SK-N-SH (cell line): ENCODE data around the gene ANO6. TPM values are rescaled to one million over a fixed set of nuclear protein-coding genes. Genes with fewer than 3 reads are reported as not detected.

ENCODE experiments used
- CTCF ChIA-PET: fragments of 300-600, 350-600 bp; formaldehyde crosslinking; extraction: SDS; loops from one replicate; lab custom pipeline; 2021; lab: Yijun Ruan, JAX
- POLR2A ChIA-PET: fragments of 350-600 bp; sonication (Branson Sonifier 250); formaldehyde crosslinking; extraction: SDS; loops from one replicate; lab custom pipeline; 2020; ENCODE audit warnings: antibody characterized with exemption, inconsistent platforms; lab: Yijun Ruan, JAX
- DNase-seq: peaks from one replicate; pipeline ENCODE4 v3.0.0; 2012
- H2AFZ ChIP-seq: fragments of 200-600 bp; sonication (generic); 2 replicates; pipeline ENCODE4 v1.8.1; 2016; ENCODE audit warnings: antibody characterized with exemption, mild to moderate bottlenecking, low read depth
- H3F3A ChIP-seq: fragments of 200-600 bp; sonication (generic); replicated peaks from 2 replicates; pipeline ENCODE3; 2016; ENCODE audit warnings: antibody characterized with exemption, mild to moderate bottlenecking; ENCODE audit not compliant: insufficient read depth
- H3K27ac ChIP-seq, 2 experiments: fragments of 200-500 bp in 1 of 2; fragments of 200-600 bp in 1 of 2; sonication (Bioruptor generic) in 1 of 2; sonication (generic), shearing (Covaris generic) in 1 of 2; 2 replicates each; pipeline versions ENCODE4 v1.5.1 to v1.6.1; 2014 to 2016; ENCODE audit warnings: low read depth in 2 of 2, inconsistent platforms in 1 of 2, low read length in 1 of 2, mild to moderate bottlenecking in 1 of 2, mixed read lengths in 1 of 2
- H3K27me3 ChIP-seq: fragments of 200-600 bp; sonication (generic), shearing (Covaris generic); 2 replicates; pipeline ENCODE4 v1.6.1; 2016; ENCODE audit warnings: mixed run types; ENCODE audit not compliant: insufficient read depth
- H3K36me3 ChIP-seq, 2 experiments: fragments of 200-500 bp in 1 of 2; fragments of 200-600 bp in 1 of 2; sonication (Bioruptor generic) in 1 of 2; sonication (generic) in 1 of 2; replicated peaks in 1 of 2; 2 replicates each; pipeline versions ENCODE3 to v1.5.1; 2014 to 2016; ENCODE audit warnings: low read length in 1 of 2, mild to moderate bottlenecking in 1 of 2; ENCODE audit not compliant: insufficient read depth in 2 of 2, control insufficient read depth in 1 of 2
- H3K4me1 ChIP-seq, 2 experiments: fragments of 200-500 bp in 1 of 2; fragments of 200-600 bp in 1 of 2; sonication (Bioruptor generic) in 1 of 2; sonication (generic), shearing (Covaris generic) in 1 of 2; 2 replicates each; pipeline versions ENCODE4 v1.5.1 to v1.6.1; 2014 to 2016; ENCODE audit warnings: low read depth in 1 of 2, low read length in 1 of 2, mixed run types in 1 of 2; ENCODE audit not compliant: insufficient read depth in 2 of 2, control insufficient read depth in 1 of 2
- H3K4me2 ChIP-seq: fragments of 200-600 bp; sonication (generic), shearing (Covaris generic); 2 replicates; pipeline ENCODE4 v1.6.1; 2017; ENCODE audit warnings: mixed run types
- H3K4me3 ChIP-seq, 2 experiments: fragments of 200-500 bp in 1 of 2; fragments of 200-600 bp in 1 of 2; sonication (Bioruptor generic) in 1 of 2; sonication (generic), shearing (Covaris generic) in 1 of 2; 2 replicates each; pipeline versions ENCODE4 v1.5.1 to v1.8.1; 2014 to 2016; ENCODE audit warnings: low read depth in 2 of 2, inconsistent platforms in 1 of 2, low read length in 1 of 2, mild to moderate bottlenecking in 1 of 2, mixed read lengths in 1 of 2, moderate library complexity in 1 of 2
- H3K79me2 ChIP-seq: fragments of 200-600 bp; sonication (generic); 2 replicates; pipeline ENCODE4 v1.8.1; 2017; ENCODE audit warnings: mild to moderate bottlenecking; ENCODE audit not compliant: insufficient read depth
- H3K9ac ChIP-seq: fragments of 200-600 bp; sonication (generic); 2 replicates; pipeline ENCODE4 v1.6.1; 2017; ENCODE audit warnings: mixed run types
- H3K9me2 ChIP-seq: fragments of 200-600 bp; sonication (generic); 2 replicates; pipeline ENCODE4 v1.6.1; 2017; ENCODE audit warnings: mixed run types
- H3K9me3 ChIP-seq: fragments of 200-600 bp; sonication (generic); 2 replicates; pipeline ENCODE4 v1.6.1; 2017; ENCODE audit warnings: mixed run types, mild to moderate bottlenecking, moderate library complexity
- H4K20me1 ChIP-seq: fragments of 200-600 bp; sonication (generic); 2 replicates; pipeline ENCODE4 v1.6.1; 2017; ENCODE audit warnings: mild to moderate bottlenecking, mixed run types; ENCODE audit not compliant: insufficient read depth
- EP300 ChIP-seq, 2 experiments: IDR thresholded peaks; 2 replicates each; pipeline versions ENCODE4 v1.4.0 to v1.6.1; 2012; ENCODE audit warnings: borderline replicate concordance in 1 of 2, low read depth in 1 of 2, low read length in 1 of 2
- FOSL2 ChIP-seq: IDR thresholded peaks from 2 replicates; pipeline ENCODE4 v1.4.0; 2012; ENCODE audit warnings: low read depth, mild to moderate bottlenecking, moderate library complexity, borderline replicate concordance
- FOXJ3 ChIP-seq: sonication (generic); formaldehyde crosslinking; IDR thresholded peaks from 2 replicates; pipeline ENCODE4 v1.5.1; 2020; ENCODE audit warnings: mild to moderate bottlenecking, missing genetic modification reagents
- FOXM1 ChIP-seq: IDR thresholded peaks from 2 replicates; pipeline ENCODE4 v1.4.0; 2012; ENCODE audit warnings: low read depth, mild to moderate bottlenecking
- GABPA ChIP-seq: IDR thresholded peaks from 2 replicates; pipeline ENCODE4 v1.4.0; 2012; ENCODE audit warnings: low read depth, mild to moderate bottlenecking
- JUND ChIP-seq: IDR thresholded peaks from 2 replicates; pipeline ENCODE4 v1.4.0; 2012
- MEF2A ChIP-seq: IDR thresholded peaks from 2 replicates; pipeline ENCODE4 v1.4.0; 2012; ENCODE audit warnings: low read depth, borderline replicate concordance
- MXI1 ChIP-seq: IDR thresholded peaks from 2 replicates; pipeline ENCODE4 v1.6.1; 2012; ENCODE audit warnings: mild to moderate bottlenecking, low read depth, low read length, improper control_type of control experiment
- NFIC ChIP-seq: IDR thresholded peaks from 2 replicates; pipeline ENCODE4 v1.4.0; 2012; ENCODE audit warnings: borderline replicate concordance
- NRF1 ChIP-seq: IDR thresholded peaks from 2 replicates; pipeline ENCODE4 v1.6.1; 2012; ENCODE audit warnings: low read depth, mild to moderate bottlenecking, low read length
- RAD21 ChIP-seq: IDR thresholded peaks from 2 replicates; pipeline ENCODE4 v1.6.1; 2012; ENCODE audit warnings: mild to moderate bottlenecking, low read length
- RFX5 ChIP-seq: IDR thresholded peaks from 2 replicates; pipeline ENCODE4 v1.6.1; 2012; ENCODE audit warnings: mild to moderate bottlenecking, improper control_type of control experiment, low read length
- RXRA ChIP-seq: IDR thresholded peaks from 2 replicates; pipeline ENCODE4 v1.4.0; 2012; ENCODE audit warnings: low read depth, mild to moderate bottlenecking, borderline replicate concordance
- SIN3A ChIP-seq: IDR thresholded peaks from 2 replicates; pipeline ENCODE4 v1.6.1; 2012; ENCODE audit warnings: low read depth, mild to moderate bottlenecking, low read length, moderate library complexity, borderline replicate concordance
- SMC3 ChIP-seq: IDR thresholded peaks from 2 replicates; pipeline ENCODE4 v1.6.1; 2012; ENCODE audit warnings: low read depth, low read length, improper control_type of control experiment
- TAF1 ChIP-seq: IDR thresholded peaks from 2 replicates; pipeline ENCODE4 v1.6.1; 2012; ENCODE audit warnings: low read depth, mild to moderate bottlenecking, low read length, moderate library complexity, borderline replicate concordance
- TCF12 ChIP-seq: IDR thresholded peaks from 2 replicates; pipeline ENCODE4 v1.4.0; 2012
- TEAD4 ChIP-seq: IDR thresholded peaks from 2 replicates; pipeline ENCODE4 v1.4.0; 2012; ENCODE audit warnings: mild to moderate bottlenecking, borderline replicate concordance; ENCODE audit not compliant: insufficient read depth
- YY1 ChIP-seq: IDR thresholded peaks from 2 replicates; pipeline ENCODE4 v1.4.0; 2012; ENCODE audit warnings: low read depth, mild to moderate bottlenecking
- WGBS: methylation state at CpG from one replicate; pipeline ENCODE4 v1.1.6; 2017; ENCODE audit warnings: low lambda C conversion rate; 5-methylcytosine and 5-hydroxymethylcytosine counted together
- polyA plus RNA-seq, 3 experiments: library from polyadenylated mRNA; depleted of rRNA; stranded (reverse); fragments of >200 nt; gene quantifications; 2 replicates each; pipeline ENCODE4 v1.2.3, GENCODE V29; 2012
- TF ChIP-seq, protein P1 (sequence below): fragments of 200-600 bp; sonication (generic); IDR thresholded peaks from 2 replicates; pipeline ENCODE4 v1.6.1; 2017; ENCODE audit warnings: antibody characterized with exemption, mild to moderate bottlenecking, moderate library complexity
- TF ChIP-seq, protein P2 (sequence below): IDR thresholded peaks from 2 replicates; pipeline ENCODE4 v1.4.0; 2012; ENCODE audit warnings: low read depth, borderline replicate concordance
- TF ChIP-seq, protein P3 (sequence below): IDR thresholded peaks from 2 replicates; pipeline ENCODE4; 2012

Gene ANO6
- polyA plus RNA-seq, 1 of the 3 experiments (the other 2 are of a cell fraction) = 20.1 TPM

DNA sequence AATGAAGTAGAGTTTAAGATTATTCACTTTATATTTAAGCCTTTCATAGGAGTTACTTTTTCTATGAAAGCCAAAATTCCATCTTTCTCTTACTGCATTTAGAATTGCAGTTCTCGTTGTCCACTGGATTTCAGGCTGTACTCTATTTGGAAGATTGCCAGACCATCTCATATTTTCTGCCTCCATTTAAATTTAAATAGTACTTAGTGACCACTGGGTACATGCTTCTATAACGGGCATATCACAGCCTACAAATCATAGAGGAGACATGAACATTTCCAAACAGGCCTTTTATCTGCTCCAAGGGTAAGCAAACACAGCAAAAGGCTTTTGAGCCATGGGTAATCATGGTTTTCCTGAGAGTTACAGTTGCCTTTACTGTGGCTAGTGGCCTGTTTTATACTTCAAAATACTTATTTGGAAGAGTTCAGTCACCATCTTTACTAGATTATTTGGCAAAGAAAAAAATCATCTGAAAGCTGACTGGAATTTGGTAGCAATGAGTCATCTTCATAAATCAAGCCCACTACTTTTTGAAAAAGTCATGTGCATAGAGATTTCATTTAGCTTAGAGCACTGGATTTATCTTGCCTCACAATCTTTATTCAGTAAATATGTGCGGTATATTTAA is 15.7 kb downstream of the ANO6 start (continued):
- TF ChIP-seq, protein P1, sequence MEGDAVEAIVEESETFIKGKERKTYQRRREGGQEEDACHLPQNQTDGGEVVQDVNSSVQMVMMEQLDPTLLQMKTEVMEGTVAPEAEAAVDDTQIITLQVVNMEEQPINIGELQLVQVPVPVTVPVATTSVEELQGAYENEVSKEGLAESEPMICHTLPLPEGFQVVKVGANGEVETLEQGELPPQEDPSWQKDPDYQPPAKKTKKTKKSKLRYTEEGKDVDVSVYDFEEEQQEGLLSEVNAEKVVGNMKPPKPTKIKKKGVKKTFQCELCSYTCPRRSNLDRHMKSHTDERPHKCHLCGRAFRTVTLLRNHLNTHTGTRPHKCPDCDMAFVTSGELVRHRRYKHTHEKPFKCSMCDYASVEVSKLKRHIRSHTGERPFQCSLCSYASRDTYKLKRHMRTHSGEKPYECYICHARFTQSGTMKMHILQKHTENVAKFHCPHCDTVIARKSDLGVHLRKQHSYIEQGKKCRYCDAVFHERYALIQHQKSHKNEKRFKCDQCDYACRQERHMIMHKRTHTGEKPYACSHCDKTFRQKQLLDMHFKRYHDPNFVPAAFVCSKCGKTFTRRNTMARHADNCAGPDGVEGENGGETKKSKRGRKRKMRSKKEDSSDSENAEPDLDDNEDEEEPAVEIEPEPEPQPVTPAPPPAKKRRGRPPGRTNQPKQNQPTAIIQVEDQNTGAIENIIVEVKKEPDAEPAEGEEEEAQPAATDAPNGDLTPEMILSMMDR = no peak
- peak; percentile 71 for TF ChIP-seq NFIC
- peak in 1 of 2 experiments; percentile 78; a peak in 1 of 4 replicates for TF ChIP-seq EP300 (IDR thresholded peaks at IDR 0.05; ENCODE audit: borderline replicate concordance in 1 of 2, low read depth in 1 of 2, low read length in 1 of 2)
- peak; percentile 92 for TF ChIP-seq FOSL2
- TF ChIP-seq RXRA = peak; percentile 47; the same call in 1 of the 2 replicates
- peak; percentile 17; the same call in 1 of the 2 replicates for TF ChIP-seq MEF2A
- TF ChIP-seq TCF12 = peak; percentile 89
- TF ChIP-seq, all 33 proteins: peak for 14

DNA sequence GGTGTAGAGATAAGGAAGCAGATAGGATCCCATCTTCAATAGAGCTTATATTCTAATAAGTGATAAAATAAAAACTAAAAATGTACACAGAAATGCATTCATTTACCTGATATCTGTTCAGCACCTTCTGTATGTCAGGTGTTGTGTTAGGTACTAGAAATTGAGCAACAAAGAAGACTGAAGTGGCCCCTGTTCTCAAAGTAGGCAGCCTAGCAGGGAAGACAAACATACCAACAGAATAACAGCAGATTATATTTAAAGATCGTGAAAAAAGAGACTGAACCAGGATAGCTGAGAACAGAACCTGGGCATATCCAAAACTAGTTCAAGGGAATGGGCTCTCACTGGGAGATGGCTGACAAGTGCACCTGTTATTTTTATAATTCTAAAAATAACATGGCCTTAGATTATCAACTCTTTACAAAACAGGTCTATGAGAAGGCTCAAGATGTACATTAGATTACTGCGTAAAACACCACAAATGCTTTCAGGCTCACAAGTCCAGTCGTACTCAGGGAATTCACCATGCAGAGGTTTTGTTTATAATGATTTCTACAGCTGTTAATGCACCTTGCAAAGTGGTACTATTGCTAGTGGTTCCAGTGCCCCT is 16.4 kb downstream of the ANO6 start:
- DNase-seq = no peak
- peaks cover 63% of the 10 kb centered on the region for H3K79me2 ChIP-seq
- POLR2A ChIA-PET = no interaction called here

More for the DNA sequence above, 16.4 kb downstream of the ANO6 start:
- H4K20me1 ChIP-seq = no peaks in the 10 kb centered on the region; the same call in 1 of the 2 replicates
- no peaks in the 10 kb centered on the region for H3K9me3 ChIP-seq
- CTCF ChIA-PET = interaction anchor here (0.9 kb wide), 1 partner anchor 37 kb away, joined by 3 read pairs; no protein-coding TSS in a partner anchor
- no peaks in the 10 kb centered on the region for H3K9me2 ChIP-seq
- H3K27me3 ChIP-seq = no peaks in the 10 kb centered on the region
- peaks cover 26 to 45% of the 10 kb centered on the region in 2 experiments for H3K4me1 ChIP-seq
- TF ChIP-seq JUND (no peak), NRF1 (no peak), TEAD4 (no peak), FOXJ3 (CRISPR knock-in tag) (no peak), SIN3A (no peak), RFX5 (no peak), TCF12 (no peak), SMC3 (no peak), YY1 (no peak), MXI1 (no peak), TAF1 (no peak), RAD21 (no peak), GABPA (no peak), FOXM1 (no peak)
- TF ChIP-seq, protein P2, sequence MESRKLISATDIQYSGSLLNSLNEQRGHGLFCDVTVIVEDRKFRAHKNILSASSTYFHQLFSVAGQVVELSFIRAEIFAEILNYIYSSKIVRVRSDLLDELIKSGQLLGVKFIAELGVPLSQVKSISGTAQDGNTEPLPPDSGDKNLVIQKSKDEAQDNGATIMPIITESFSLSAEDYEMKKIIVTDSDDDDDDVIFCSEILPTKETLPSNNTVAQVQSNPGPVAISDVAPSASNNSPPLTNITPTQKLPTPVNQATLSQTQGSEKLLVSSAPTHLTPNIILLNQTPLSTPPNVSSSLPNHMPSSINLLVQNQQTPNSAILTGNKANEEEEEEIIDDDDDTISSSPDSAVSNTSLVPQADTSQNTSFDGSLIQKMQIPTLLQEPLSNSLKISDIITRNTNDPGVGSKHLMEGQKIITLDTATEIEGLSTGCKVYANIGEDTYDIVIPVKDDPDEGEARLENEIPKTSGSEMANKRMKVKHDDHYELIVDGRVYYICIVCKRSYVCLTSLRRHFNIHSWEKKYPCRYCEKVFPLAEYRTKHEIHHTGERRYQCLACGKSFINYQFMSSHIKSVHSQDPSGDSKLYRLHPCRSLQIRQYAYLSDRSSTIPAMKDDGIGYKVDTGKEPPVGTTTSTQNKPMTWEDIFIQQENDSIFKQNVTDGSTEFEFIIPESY = no peak
- TF ChIP-seq, protein P3, sequence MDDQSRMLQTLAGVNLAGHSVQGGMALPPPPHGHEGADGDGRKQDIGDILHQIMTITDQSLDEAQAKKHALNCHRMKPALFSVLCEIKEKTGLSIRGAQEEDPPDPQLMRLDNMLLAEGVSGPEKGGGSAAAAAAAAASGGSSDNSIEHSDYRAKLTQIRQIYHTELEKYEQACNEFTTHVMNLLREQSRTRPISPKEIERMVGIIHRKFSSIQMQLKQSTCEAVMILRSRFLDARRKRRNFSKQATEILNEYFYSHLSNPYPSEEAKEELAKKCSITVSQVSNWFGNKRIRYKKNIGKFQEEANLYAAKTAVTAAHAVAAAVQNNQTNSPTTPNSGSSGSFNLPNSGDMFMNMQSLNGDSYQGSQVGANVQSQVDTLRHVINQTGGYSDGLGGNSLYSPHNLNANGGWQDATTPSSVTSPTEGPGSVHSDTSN = no peak
- H3K27ac ChIP-seq = peak overlapping the region; percentile 91 to 99
- WGBS = 72% methylated on average over 3 of the region's 3 CpGs
- H3K36me3 ChIP-seq = peaks cover 4 to 6% of the 10 kb centered on the region in 2 experiments
- H3K4me2 ChIP-seq = peak overlapping the region; percentile 70
- H3K9ac ChIP-seq = peak overlapping the region; percentile 68; the same call in 1 of the 2 replicates
- peak overlapping the region in 1 of 2 experiments; percentile 36; a peak in 3 of 4 replicates for H3K4me3 ChIP-seq
- no peak overlapping the region for H2AFZ ChIP-seq
- peaks cover 60% of the 10 kb centered on the region for H3F3A ChIP-seq
